PFSK-1 (cell line): ENCODE data around the gene FAT1.

Source experiments
- POLR2AphosphoS5 ChIP-seq: IDR thresholded peaks from 2 replicates; pipeline ENCODE4 v1.6.1; 2012; ENCODE audit warnings: low read depth, mild to moderate bottlenecking, control low read depth, low read length, moderate library complexity
- REST ChIP-seq, 2 experiments: IDR thresholded peaks; 2 replicates each; pipeline versions ENCODE4 v1.6.1 to v1.8.0; 2011 to 2012; ENCODE audit warnings: low read depth in 2 of 2, low read length in 2 of 2, control low read depth in 1 of 2, inconsistent platforms in 1 of 2, mild to moderate bottlenecking in 1 of 2, moderate library complexity in 1 of 2; ENCODE audit not compliant: insufficient read depth in 1 of 2
- SIN3A ChIP-seq: IDR thresholded peaks from 2 replicates; pipeline ENCODE4 v1.6.1; 2012; ENCODE audit warnings: mild to moderate bottlenecking, low read length, moderate library complexity, borderline replicate concordance; ENCODE audit not compliant: insufficient read depth
- TAF1 ChIP-seq: IDR thresholded peaks from 2 replicates; pipeline ENCODE4 v1.6.1; 2012; ENCODE audit warnings: low read length, control low read depth, borderline replicate concordance; ENCODE audit not compliant: insufficient read depth

GRCh38 chr4:186541801-186542200 is 181.9 kb downstream of the FAT1 start:
- TF ChIP-seq REST (IDR thresholded peaks at IDR 0.05; ENCODE audit: insufficient read depth in 1 of 2, low read depth in 2 of 2, low read length in 2 of 2) (no peak), POLR2AphosphoS5 (no peak), SIN3A (no peak), TAF1 (no peak)
